H1 (cell line): ENCODE measurements around the gene STT3B.

Experiments used
- ATF3 ChIP-seq: IDR thresholded peaks from 2 replicates; pipeline ENCODE4 v1.6.1; 2011; ENCODE audit warnings: low read depth, mild to moderate bottlenecking, low read length; ENCODE audit not compliant: insufficient read depth
- CTCF ChIP-seq, 3 experiments: IDR thresholded peaks; 1 replicate in 2 of 3; 2 replicates in 1 of 3; pipeline versions ENCODE4 v1.5.1 to v1.6.1; 2011; ENCODE audit warnings: low read length in 3 of 3, mild to moderate bottlenecking in 3 of 3, inconsistent platforms in 2 of 3, low read depth in 1 of 3, moderate library complexity in 1 of 3; ENCODE audit not compliant: insufficient read depth in 1 of 3; ENCODE audit errors: control extremely low read depth in 1 of 3
- FOSL1 ChIP-seq: IDR thresholded peaks from 2 replicates; pipeline ENCODE4 v1.6.1; 2011; ENCODE audit warnings: mild to moderate bottlenecking, low read depth, low read length, moderate library complexity; ENCODE audit not compliant: insufficient read depth
- GABPA ChIP-seq: IDR thresholded peaks from 2 replicates; pipeline ENCODE4 v1.6.1; 2011; ENCODE audit warnings: mild to moderate bottlenecking, low read length, moderate library complexity, borderline replicate concordance; ENCODE audit not compliant: insufficient read depth
- MAFK ChIP-seq: IDR thresholded peaks from 2 replicates; pipeline ENCODE4 v1.6.1; 2012; ENCODE audit warnings: low read depth, mild to moderate bottlenecking, improper control_type of control experiment, low read length
- POLR2AphosphoS5 ChIP-seq: IDR thresholded peaks from 2 replicates; pipeline ENCODE4 v1.6.1; 2011; ENCODE audit warnings: low read depth, low read length
- RBBP5 ChIP-seq: IDR thresholded peaks from 2 replicates; pipeline ENCODE4 v1.7.1; 2012; ENCODE audit warnings: low read depth, mild to moderate bottlenecking, inconsistent platforms, low read length, moderate library complexity, borderline replicate concordance

DNA sequence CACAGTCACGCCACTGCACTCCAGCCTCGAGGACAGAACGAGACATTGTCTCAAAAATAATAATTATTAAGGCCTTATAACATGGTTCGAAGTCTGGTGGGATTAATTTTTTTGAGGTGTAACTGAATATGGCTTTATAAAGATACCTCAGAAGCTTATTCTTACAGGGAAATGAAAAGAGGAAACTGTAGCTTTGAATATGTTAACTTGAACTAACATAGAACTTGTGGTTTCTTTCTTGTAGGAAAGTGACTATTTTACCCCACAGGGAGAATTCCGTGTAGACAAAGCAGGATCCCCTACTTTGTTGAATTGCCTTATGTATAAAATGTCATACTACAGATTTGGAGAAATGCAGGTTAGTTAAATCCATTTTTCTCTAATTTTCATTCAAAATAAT is 96.3 kb downstream of the STT3B start:
- no peak for TF ChIP-seq RBBP5
- TF ChIP-seq GABPA: no peak
- TF ChIP-seq CTCF (IDR thresholded peaks at IDR 0.05; ENCODE audit: control extremely low read depth in 1 of 3, insufficient read depth in 1 of 3, low read depth in 1 of 3, low read length in 3 of 3): no peak
- no peak for TF ChIP-seq ATF3
- no peak for TF ChIP-seq POLR2AphosphoS5
- TF ChIP-seq MAFK: no peak
- no peak for TF ChIP-seq FOSL1
